Stimulated activated CD8-positive, alpha-beta memory T cell treated with anti-CD3 and anti-CD28 coated beads, Interleukin-15, amount 100 ng/mL, for 48 hours (primary cell): ENCODE data around the gene PSEN1.
"Not testable (repeated sequence)": the region's sequence is repeated elsewhere in the genome, so short reads cannot be mapped to it uniquely, and the experiment has no call there.

Experiments used
- DNase-seq, 2 donors: peaks; one replicate each; pipeline ENCODE4 v3.0.0-alpha.2; 2020; ENCODE audit warnings: low read depth in 2 of 2

The PSEN1 gene

DNA sequence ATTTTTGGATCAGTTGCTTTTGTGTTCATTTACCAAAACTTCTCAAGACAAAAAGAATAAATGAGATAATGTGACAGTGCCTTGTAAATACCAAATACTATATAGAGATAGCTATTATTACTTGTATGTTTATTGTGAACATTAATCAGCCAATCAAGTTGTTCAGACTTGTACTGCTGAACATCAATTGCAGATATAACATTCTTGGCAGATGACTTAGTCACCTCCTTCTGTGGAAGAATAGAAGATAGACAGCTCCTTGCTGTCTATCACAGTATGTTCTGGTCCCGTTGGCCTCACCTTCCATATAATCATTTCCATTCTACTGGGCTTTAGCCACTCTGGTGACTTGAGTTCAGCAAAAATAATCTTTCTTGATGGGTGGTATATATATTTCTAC, 30.1 kb downstream of the PSEN1 start:
- no peak for DNase-seq

GRCh38 chr14:73167727-73168126, 31.4 kb downstream of the PSEN1 start:
- no peak for DNase-seq

DNA sequence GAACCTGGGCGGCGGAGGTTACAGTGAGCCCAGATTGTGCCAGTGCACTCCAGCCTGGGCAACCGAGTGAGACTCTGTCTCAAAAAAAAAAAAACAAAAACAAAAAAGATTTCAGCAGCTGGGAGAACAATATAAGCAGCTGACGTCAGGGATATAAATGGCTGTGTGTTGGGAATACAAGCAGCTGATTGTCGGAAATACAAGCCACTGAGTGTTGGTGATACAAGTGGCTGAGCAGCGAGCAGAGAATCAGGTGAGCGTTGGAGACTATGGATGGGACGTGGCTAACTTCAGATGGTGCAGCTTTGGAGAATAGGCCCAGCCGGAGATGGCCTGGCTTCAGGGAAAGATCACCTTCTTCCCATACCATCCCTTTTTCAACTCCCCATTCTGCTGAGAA, 32.0 kb downstream of the PSEN1 start:
- DNase-seq, result no peak

DNA sequence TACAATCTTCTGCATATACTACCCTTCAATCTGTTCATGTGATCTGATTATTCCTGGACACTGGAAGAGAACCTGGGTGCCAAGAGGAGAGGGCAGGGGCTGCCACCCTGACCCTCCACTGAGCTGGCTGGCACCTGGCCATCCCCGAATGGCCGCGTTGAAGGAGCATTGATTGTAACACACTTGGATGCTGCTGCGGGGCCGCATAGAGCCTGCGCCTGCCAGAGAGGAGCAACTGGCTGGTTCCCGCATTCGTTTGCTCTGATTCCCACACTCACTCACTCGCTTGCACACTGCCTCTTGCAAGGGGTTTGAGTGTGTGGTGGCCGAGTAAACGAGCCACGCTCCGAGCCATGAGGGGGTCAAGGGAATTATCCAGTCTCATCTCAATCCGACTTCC, 32.4 kb downstream of the PSEN1 start:
- DNase-seq, result no peak

DNA sequence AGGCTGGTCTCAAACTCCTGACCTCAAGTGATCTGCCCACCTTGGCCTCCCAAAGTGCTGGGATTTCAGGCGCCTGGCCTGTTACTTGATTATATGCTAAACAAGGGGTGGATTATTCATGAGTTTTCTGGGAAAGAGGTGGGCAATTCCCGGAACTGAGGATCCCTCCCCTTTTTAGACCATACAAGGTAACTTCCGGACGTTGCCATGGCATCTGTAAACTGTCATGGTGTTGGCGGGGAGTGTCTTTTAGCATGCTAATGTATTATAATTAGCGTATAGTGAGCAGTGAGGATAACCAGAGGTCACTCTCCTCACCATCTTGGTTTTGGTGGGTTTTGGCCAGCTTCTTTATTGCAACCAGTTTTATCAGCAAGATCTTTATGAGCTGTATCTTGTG, 33.5 kb downstream of the PSEN1 start:
- DNase-seq, result not testable (repeated sequence)

DNA sequence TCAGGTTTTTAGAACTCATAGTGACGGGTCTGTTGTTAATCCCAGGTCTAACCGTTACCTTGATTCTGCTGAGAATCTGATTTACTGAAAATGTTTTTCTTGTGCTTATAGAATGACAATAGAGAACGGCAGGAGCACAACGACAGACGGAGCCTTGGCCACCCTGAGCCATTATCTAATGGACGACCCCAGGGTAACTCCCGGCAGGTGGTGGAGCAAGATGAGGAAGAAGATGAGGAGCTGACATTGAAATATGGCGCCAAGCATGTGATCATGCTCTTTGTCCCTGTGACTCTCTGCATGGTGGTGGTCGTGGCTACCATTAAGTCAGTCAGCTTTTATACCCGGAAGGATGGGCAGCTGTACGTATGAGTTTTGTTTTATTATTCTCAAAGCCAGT, 34.4 kb downstream of the PSEN1 start:
- DNase-seq, result no peak

DNA sequence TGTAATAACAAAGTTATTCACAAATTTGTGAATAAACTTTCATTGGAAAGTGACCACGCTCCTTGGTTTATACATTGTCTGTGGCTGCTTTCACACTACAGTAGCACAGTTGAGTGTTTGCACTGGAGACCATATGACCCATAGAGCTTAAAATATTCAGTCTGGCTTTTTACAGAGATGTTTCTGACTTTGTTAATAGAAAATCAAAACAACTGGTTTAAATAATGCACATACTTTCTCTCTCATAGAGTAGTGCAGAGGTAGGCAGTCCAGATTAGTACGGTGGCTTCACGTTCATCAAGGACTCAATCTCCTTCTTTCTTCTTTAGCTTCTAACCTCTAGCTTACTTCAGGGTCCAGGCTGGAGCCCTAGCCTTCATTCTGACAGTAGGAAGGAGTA, 36.2 kb downstream of the PSEN1 start:
- no peak for DNase-seq

DNA sequence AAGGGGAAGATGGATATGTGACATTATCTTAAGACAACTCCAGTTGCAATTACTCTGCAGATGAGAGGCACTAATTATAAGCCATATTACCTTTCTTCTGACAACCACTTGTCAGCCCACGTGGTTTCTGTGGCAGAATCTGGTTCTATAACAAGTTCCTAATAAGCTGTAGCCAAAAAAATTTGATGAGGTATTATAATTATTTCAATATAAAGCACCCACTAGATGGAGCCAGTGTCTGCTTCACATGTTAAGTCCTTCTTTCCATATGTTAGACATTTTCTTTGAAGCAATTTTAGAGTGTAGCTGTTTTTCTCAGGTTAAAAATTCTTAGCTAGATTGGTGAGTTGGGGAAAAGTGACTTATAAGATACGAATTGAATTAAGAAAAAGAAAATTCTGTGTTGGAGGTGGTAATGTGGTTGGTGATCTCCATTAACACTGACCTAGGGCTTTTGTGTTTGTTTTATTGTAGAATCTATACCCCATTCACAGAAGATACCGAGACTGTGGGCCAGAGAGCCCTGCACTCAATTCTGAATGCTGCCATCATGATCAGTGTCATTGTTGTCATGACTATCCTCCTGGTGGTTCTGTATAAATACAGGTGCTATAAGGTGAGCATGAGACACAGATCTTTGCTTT, 36.9 kb downstream of the PSEN1 start:
- DNase-seq, result no peak

GRCh38 chr14:73176685-73177084, 40.4 kb downstream of the PSEN1 start:
- DNase-seq, result no peak

DNA sequence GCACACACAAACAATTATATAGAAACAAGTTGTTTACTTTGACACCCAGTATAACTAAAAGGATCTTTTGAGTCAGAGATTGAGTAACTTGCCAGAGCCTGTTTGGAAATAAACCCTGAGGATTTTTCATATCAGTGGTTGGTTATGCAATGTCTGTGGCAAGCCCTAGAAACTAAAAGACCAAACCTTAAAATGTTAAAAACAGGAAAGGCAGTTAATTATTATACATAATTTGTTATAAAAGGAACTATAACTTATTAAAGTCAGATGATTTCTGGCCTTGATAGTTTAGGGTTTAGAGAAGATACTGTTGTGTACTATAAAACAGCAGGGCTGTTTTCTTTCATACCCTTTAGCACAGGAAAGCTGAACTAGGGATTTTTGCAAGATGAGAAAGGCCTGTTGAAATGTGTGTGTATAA, 44.1 kb downstream of the PSEN1 start:
- DNase-seq, result no peak

- DNase-seq, result not testable (repeated sequence)
Measured at GRCh38 chr14:73180969-73181368, 44.7 kb downstream of the PSEN1 start.

DNA sequence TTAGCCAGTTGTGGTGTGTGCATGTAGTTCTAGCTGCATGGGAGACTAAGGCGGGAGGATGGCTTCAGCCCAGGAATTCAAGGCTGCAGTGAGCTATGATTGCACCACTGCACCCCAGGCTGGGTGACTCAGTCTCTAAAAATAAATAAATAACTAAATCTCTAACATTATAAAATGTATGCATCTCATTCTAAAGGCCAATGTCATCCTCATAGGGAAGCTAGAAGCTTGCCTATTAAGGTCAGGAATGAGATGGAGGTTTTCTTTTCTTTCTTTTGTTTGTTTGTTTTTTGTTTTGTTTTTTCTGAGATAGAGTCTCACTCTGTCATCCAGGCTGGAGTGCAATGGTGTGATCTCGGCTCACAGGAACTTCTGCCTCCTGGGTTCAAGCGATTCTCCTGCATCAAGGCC, 52.2 kb downstream of the PSEN1 start:
- DNase-seq, result no peak

DNA sequence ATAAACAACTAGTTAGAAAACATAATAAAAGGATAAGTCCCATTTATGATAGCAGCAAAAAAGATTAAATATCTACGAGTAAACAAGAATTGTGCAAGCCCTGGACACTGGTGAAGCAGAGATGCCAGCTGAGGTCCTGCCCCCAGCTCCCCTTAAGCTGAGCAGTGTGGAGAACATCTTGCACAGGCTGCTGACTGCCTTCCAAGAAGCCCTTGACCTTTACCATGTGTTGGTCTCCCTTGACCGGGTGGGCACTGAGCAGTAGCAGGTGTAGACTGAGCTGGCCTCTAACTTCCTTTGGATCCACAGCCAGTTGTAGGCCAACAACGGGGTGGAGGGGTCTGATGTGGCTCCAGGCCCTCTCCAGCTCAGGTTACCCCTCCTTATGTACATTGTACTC, 53.3 kb downstream of the PSEN1 start:
- no peak for DNase-seq

- DNase-seq, result no peak
Measured at GRCh38 chr14:73191441-73191840, 55.1 kb downstream of the PSEN1 start.

- not testable (repeated sequence) for DNase-seq
Measured at GRCh38 chr14:73194306-73194705, 58.0 kb downstream of the PSEN1 start.

GRCh38 chr14:73198253-73198652, 61.9 kb downstream of the PSEN1 start:
- no peak for DNase-seq

DNA sequence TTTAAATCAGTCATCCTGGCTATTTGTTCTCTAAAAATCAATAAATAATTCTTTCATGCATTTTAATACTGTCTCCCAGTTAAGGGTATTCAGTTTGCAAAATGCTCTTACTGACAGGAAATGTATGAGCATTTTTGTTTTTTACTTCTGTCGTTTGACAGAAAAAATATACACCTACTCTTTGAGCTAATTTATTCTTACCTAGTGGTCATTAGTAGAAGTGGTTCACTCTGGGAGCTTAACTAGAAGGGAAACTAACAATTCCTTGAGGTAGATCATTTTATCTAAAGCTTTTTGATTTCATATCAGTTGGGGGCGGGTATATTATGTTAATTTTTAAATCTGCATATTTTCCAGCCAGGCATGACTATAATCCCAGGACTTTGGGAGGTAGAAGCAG, 67.2 kb downstream of the PSEN1 start:
- no peak for DNase-seq

DNA sequence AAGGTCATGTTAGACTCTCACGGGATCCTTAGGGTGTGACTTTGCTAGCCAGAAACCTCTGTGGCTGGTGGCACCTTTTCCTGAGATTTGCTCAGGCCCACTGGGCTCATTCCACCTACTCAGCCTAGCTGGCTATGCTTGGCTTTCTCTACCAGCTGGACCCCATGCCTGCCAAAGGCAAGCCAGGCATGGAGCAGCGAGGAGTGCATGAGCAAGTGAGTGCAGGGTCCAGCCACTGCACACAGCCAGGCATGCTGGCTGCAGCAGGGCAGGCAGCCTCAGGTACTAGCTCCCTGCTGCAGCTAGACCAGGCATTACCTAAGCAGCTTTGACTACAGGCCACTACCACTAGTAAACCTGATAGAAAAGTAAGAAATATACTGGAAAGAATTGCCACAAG, 71.3 kb downstream of the PSEN1 start:
- DNase-seq, result no peak

- no peak for DNase-seq
Measured at GRCh38 chr14:73208390-73208789, 72.1 kb downstream of the PSEN1 start.

DNA sequence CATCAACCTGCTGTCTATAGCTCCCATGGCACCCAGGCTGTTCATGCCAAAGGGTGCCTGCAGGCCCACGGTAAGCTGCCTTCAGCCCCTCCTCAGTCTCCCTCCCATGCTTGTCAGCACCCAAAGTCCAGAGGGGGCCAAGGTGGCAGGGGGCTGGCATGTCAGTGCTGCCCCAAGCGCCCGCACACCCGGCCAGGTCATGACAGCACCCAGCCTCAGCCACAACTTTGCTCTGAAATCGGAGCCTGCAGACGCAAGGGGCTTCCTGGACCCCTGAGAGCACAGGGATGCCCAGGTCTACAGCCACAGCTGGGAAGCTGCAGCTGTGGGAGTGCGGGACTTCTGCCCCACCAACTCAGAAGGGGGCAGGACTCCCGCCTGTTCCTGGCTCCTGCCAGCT, 72.5 kb downstream of the PSEN1 start:
- DNase-seq, result no peak

GRCh38 chr14:73209953-73210352, 73.6 kb downstream of the PSEN1 start:
- no peak for DNase-seq

- DNase-seq, result no peak
Measured at GRCh38 chr14:73211251-73212040, 75.1 kb downstream of the PSEN1 start.

- DNase-seq, result no peak
Measured at GRCh38 chr14:73216030-73216429, 79.7 kb downstream of the PSEN1 start.

DNA sequence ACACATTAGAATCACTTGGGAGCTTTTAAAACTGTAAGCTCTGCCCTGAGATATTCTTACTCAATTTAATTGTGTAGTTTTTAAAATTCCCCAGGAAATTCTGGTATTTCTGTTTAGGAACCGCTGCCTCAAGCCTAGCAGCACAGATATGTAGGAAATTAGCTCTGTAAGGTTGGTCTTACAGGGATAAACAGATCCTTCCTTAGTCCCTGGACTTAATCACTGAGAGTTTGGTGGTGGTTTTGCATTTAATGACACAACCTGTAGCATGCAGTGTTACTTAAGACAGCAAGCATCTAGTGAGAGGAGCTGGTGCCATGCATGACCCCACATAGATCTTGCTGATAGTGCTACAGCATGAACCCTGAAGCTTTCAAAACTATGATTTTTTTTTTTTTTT, 81.1 kb downstream of the PSEN1 start:
- no peak for DNase-seq
